ENCODE data around the gene MAST4.
"Not testable (repeated sequence)": the region's sequence is repeated elsewhere in the genome, so short reads cannot be mapped to it uniquely, and the experiment has no call there.

The MAST4 gene

GRCh38 chr5:66669086-66669861, 73.1 kb downstream of the MAST4 start:
- no peaks in the 10 kb centered on the region; the same call in 1 of the 2 replicates for H3K4me1 ChIP-seq (ENCODE audit: control insufficient read depth, insufficient read depth, low read length)
- H3K9me3 ChIP-seq (ENCODE audit: control insufficient read depth, insufficient read depth, low read length): no peaks in the 10 kb centered on the region
- no peak overlapping the region for H3K27ac ChIP-seq (ENCODE audit: low read depth, low read length)
- H3K36me3 ChIP-seq (ENCODE audit: control insufficient read depth, insufficient read depth, low read length): no peaks in the 10 kb centered on the region
- H3K27me3 ChIP-seq (ENCODE audit: control insufficient read depth, insufficient read depth, low read length): no peaks in the 10 kb centered on the region
- no peak overlapping the region for H3K9ac ChIP-seq (ENCODE audit: low read depth, low read length)
- H3K4me3 ChIP-seq (ENCODE audit: low read depth, low read length): no peak overlapping the region

- no peaks in the 10 kb centered on the region for H3K27me3 ChIP-seq (ENCODE audit: control insufficient read depth, insufficient read depth, low read length)
- H3K4me3 ChIP-seq (ENCODE audit: low read depth, low read length): no peak overlapping the region
- no peaks in the 10 kb centered on the region for H3K36me3 ChIP-seq (ENCODE audit: control insufficient read depth, insufficient read depth, low read length)
- H3K27ac ChIP-seq (ENCODE audit: low read depth, low read length): no peak overlapping the region
- no peaks in the 10 kb centered on the region for H3K9me3 ChIP-seq (ENCODE audit: control insufficient read depth, insufficient read depth, low read length)
- H3K4me1 ChIP-seq (ENCODE audit: control insufficient read depth, insufficient read depth, low read length): no peaks in the 10 kb centered on the region; the same call in 1 of the 2 replicates
- no peak overlapping the region for H3K9ac ChIP-seq (ENCODE audit: low read depth, low read length)
Observed at GRCh38 chr5:66669862-66670195, 73.6 kb downstream of the MAST4 start.

GRCh38 chr5:66671305-66671704, 75.1 kb downstream of the MAST4 start:
- Histone ChIP-seq H3K9ac (ENCODE audit: low read depth, low read length) (no peak overlapping the region), H3K4me3 (ENCODE audit: low read depth, low read length) (no peak overlapping the region), H3K9me3 (ENCODE audit: control insufficient read depth, insufficient read depth, low read length) (no peaks in the 10 kb centered on the region), H3K27ac (ENCODE audit: low read depth, low read length) (no peak overlapping the region), H3K36me3 (ENCODE audit: control insufficient read depth, insufficient read depth, low read length) (no peaks in the 10 kb centered on the region), H3K4me1 (ENCODE audit: control insufficient read depth, insufficient read depth, low read length) (no peaks in the 10 kb centered on the region; the same call in 1 of the 2 replicates), H3K27me3 (ENCODE audit: control insufficient read depth, insufficient read depth, low read length) (no peaks in the 10 kb centered on the region)

GRCh38 chr5:66674802-66675201, 78.6 kb downstream of the MAST4 start:
- H3K27ac ChIP-seq (ENCODE audit: low read depth, low read length): no peak overlapping the region
- H3K9ac ChIP-seq (ENCODE audit: low read depth, low read length): no peak overlapping the region
- H3K4me1 ChIP-seq (ENCODE audit: control insufficient read depth, insufficient read depth, low read length): no peaks in the 10 kb centered on the region; the same call in 1 of the 2 replicates
- no peak overlapping the region for H3K4me3 ChIP-seq (ENCODE audit: low read depth, low read length)
- H3K9me3 ChIP-seq (ENCODE audit: control insufficient read depth, insufficient read depth, low read length): no peaks in the 10 kb centered on the region
- H3K36me3 ChIP-seq (ENCODE audit: control insufficient read depth, insufficient read depth, low read length): no peaks in the 10 kb centered on the region
- no peaks in the 10 kb centered on the region for H3K27me3 ChIP-seq (ENCODE audit: control insufficient read depth, insufficient read depth, low read length)

GRCh38 chr5:66675406-66675805, 79.2 kb downstream of the MAST4 start:
- H3K9me3 ChIP-seq (ENCODE audit: control insufficient read depth, insufficient read depth, low read length): no peaks in the 10 kb centered on the region
- H3K27me3 ChIP-seq (ENCODE audit: control insufficient read depth, insufficient read depth, low read length): no peaks in the 10 kb centered on the region
- H3K36me3 ChIP-seq (ENCODE audit: control insufficient read depth, insufficient read depth, low read length): no peaks in the 10 kb centered on the region
- H3K4me3 ChIP-seq (ENCODE audit: low read depth, low read length): no peak overlapping the region
- H3K4me1 ChIP-seq (ENCODE audit: control insufficient read depth, insufficient read depth, low read length): peaks cover 5% of the 10 kb centered on the region
- no peak overlapping the region for H3K9ac ChIP-seq (ENCODE audit: low read depth, low read length)
- H3K27ac ChIP-seq (ENCODE audit: low read depth, low read length): no peak overlapping the region

GRCh38 chr5:66680221-66680620, 84.0 kb downstream of the MAST4 start:
- H3K27me3 ChIP-seq (ENCODE audit: control insufficient read depth, insufficient read depth, low read length): no peaks in the 10 kb centered on the region
- H3K4me3 ChIP-seq (ENCODE audit: low read depth, low read length): no peak overlapping the region
- no peaks in the 10 kb centered on the region for H3K9me3 ChIP-seq (ENCODE audit: control insufficient read depth, insufficient read depth, low read length)
- H3K27ac ChIP-seq (ENCODE audit: low read depth, low read length): no peak overlapping the region
- H3K4me1 ChIP-seq (ENCODE audit: control insufficient read depth, insufficient read depth, low read length): peaks cover 6% of the 10 kb centered on the region
- H3K36me3 ChIP-seq (ENCODE audit: control insufficient read depth, insufficient read depth, low read length): no peaks in the 10 kb centered on the region
- H3K9ac ChIP-seq (ENCODE audit: low read depth, low read length): no peak overlapping the region

- no peak overlapping the region for H3K9ac ChIP-seq (ENCODE audit: low read depth, low read length)
- peaks cover 6% of the 10 kb centered on the region for H3K4me1 ChIP-seq (ENCODE audit: control insufficient read depth, insufficient read depth, low read length)
- no peak overlapping the region for H3K4me3 ChIP-seq (ENCODE audit: low read depth, low read length)
- no peak overlapping the region for H3K27ac ChIP-seq (ENCODE audit: low read depth, low read length)
- no peaks in the 10 kb centered on the region for H3K9me3 ChIP-seq (ENCODE audit: control insufficient read depth, insufficient read depth, low read length)
- H3K36me3 ChIP-seq (ENCODE audit: control insufficient read depth, insufficient read depth, low read length): no peaks in the 10 kb centered on the region
- H3K27me3 ChIP-seq (ENCODE audit: control insufficient read depth, insufficient read depth, low read length): no peaks in the 10 kb centered on the region
Observed at GRCh38 chr5:66680804-66681203, 84.6 kb downstream of the MAST4 start.

DNA sequence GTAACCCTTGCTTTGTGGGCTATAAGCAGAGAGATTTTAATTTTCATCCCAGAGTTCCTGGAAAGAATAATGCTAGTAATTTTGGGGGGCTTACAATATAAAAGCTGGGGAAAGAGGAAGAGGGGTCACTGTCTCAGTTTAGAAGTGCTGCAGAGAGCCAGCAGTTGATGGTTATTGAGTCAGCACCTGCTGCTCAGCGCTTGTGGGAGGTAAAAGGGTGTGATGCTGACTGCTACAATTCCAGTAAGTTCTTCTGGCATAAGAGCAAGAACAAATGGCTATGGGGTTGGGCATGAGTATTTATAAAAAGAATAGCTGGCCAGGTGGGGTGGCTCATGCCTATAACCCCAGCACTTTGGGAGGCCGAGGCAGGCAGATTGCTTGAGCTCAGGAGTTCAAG, 88.5 kb downstream of the MAST4 start:
- H3K9ac ChIP-seq (ENCODE audit: low read depth, low read length): no peak overlapping the region
- peaks cover 6% of the 10 kb centered on the region for H3K4me1 ChIP-seq (ENCODE audit: control insufficient read depth, insufficient read depth, low read length)
- no peak overlapping the region for H3K27ac ChIP-seq (ENCODE audit: low read depth, low read length)

GRCh38 chr5:66689522-66690220, 93.5 kb downstream of the MAST4 start:
- Histone ChIP-seq H3K27me3 (ENCODE audit: control insufficient read depth, insufficient read depth, low read length) (no peaks in the 10 kb centered on the region), H3K9ac (ENCODE audit: low read depth, low read length) (no peak overlapping the region), H3K36me3 (ENCODE audit: control insufficient read depth, insufficient read depth, low read length) (no peaks in the 10 kb centered on the region), H3K4me1 (ENCODE audit: control insufficient read depth, insufficient read depth, low read length) (no peaks in the 10 kb centered on the region), H3K9me3 (ENCODE audit: control insufficient read depth, insufficient read depth, low read length) (no peaks in the 10 kb centered on the region), H3K27ac (ENCODE audit: low read depth, low read length) (no peak overlapping the region), H3K4me3 (ENCODE audit: low read depth, low read length) (no peak overlapping the region)

More for the DNA sequence above, 88.5 kb downstream of the MAST4 start:
- H3K4me3 ChIP-seq (ENCODE audit: low read depth, low read length): no peak overlapping the region
- H3K9me3 ChIP-seq (ENCODE audit: control insufficient read depth, insufficient read depth, low read length): no peaks in the 10 kb centered on the region
- H3K27me3 ChIP-seq (ENCODE audit: control insufficient read depth, insufficient read depth, low read length): no peaks in the 10 kb centered on the region
- no peaks in the 10 kb centered on the region for H3K36me3 ChIP-seq (ENCODE audit: control insufficient read depth, insufficient read depth, low read length)

DNA sequence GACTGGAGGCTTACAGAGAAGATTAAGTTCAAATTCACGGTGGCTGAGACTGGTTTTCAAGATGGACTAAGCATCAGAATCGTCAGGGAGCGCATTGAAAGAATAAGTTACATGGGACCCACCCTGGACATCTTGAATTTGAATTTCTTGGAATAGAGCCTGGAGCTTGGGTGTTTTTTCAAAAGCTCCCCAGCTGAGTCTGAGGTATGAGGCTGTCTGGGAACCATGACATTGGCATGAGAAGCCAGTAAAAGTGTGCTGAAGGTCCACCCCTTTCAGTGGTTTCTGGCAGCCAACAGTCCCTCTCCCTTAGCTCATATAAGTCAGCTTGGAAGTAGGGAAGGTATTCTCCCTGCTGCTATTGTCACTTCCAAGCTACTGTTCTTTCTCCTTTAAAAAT, 97.8 kb downstream of the MAST4 start:
- Histone ChIP-seq H3K27ac (ENCODE audit: low read depth, low read length) (no peak overlapping the region), H3K4me1 (ENCODE audit: control insufficient read depth, insufficient read depth, low read length) (no peaks in the 10 kb centered on the region), H3K4me3 (ENCODE audit: low read depth, low read length) (no peak overlapping the region), H3K9ac (ENCODE audit: low read depth, low read length) (no peak overlapping the region), H3K27me3 (ENCODE audit: control insufficient read depth, insufficient read depth, low read length) (peaks cover 12% of the 10 kb centered on the region), H3K36me3 (ENCODE audit: control insufficient read depth, insufficient read depth, low read length) (no peaks in the 10 kb centered on the region), H3K9me3 (ENCODE audit: control insufficient read depth, insufficient read depth, low read length) (no peaks in the 10 kb centered on the region)

DNA sequence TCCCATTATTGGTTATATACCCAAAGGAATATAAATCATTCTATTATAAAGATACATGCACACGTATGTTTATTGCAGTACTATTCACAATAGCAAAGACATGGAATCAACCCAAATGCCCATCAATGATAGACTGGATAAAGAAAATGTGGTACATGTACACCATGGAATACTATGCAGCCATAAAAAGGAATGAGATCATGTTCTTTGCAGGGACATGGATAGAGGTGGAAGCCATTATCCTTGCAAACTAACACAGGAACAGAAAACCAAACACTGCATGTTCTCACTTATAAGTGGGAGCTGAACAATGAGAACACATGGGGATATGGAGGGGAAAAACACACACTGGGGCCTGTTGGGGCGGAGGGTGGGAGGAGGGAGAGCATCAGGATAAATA, 99.6 kb downstream of the MAST4 start:
- H3K36me3 ChIP-seq (ENCODE audit: control insufficient read depth, insufficient read depth, low read length); H3K9me3 ChIP-seq (ENCODE audit: control insufficient read depth, insufficient read depth, low read length); H3K4me3 ChIP-seq (ENCODE audit: low read depth, low read length); H3K4me1 ChIP-seq (ENCODE audit: control insufficient read depth, insufficient read depth, low read length); H3K27ac ChIP-seq (ENCODE audit: low read depth, low read length); H3K9ac ChIP-seq (ENCODE audit: low read depth, low read length): not testable (repeated sequence)
- H3K27me3 ChIP-seq (ENCODE audit: control insufficient read depth, insufficient read depth, low read length): peaks cover 25% of the 10 kb centered on the region
